ENCODE data around the gene MYO1H. TPM values are rescaled to one million over a fixed set of nuclear protein-coding genes. Genes with fewer than 3 reads are reported as not detected.

The MYO1H gene
- total and polyA plus RNA-seq, 2 experiments from 2014 or later = not detected

- no peak overlapping the region for H3K4me3 ChIP-seq
- ATAC-seq (no peak), DNase-seq (ENCODE audit: low spot score) (no peak)
- no peaks in the 10 kb centered on the region for H3K4me1 ChIP-seq (ENCODE audit: insufficient read depth)
- H3K4me2 ChIP-seq = no peak overlapping the region
- TF ChIP-seq EZH2phosphoT487 (IDR thresholded peaks at IDR 0.05; ENCODE audit: unreplicated experiment) = no peak
- no peak for TF ChIP-seq STAT1 (IDR thresholded peaks at IDR 0.05; ENCODE audit: unreplicated experiment)
- TF ChIP-seq REST (IDR thresholded peaks at IDR 0.05; ENCODE audit: unreplicated experiment) = no peak
- TF ChIP-seq ZNF114 (CRISPR knock-in tag; IDR thresholded peaks at IDR 0.05) = no peak
- TF ChIP-seq EZH2 (IDR thresholded peaks at IDR 0.05; ENCODE audit: low read depth, unreplicated experiment) = no peak
- no peak for TF ChIP-seq CREB1 (CRISPR knock-in tag; IDR thresholded peaks at IDR 0.05; ENCODE audit: low read depth)
- TF ChIP-seq JUNB (IDR thresholded peaks at IDR 0.05; ENCODE audit: unreplicated experiment) = no peak
- TF ChIP-seq POLR2AphosphoS5 (IDR thresholded peaks at IDR 0.05; ENCODE audit: low read depth) = no peak
- TF ChIP-seq, protein P1, sequence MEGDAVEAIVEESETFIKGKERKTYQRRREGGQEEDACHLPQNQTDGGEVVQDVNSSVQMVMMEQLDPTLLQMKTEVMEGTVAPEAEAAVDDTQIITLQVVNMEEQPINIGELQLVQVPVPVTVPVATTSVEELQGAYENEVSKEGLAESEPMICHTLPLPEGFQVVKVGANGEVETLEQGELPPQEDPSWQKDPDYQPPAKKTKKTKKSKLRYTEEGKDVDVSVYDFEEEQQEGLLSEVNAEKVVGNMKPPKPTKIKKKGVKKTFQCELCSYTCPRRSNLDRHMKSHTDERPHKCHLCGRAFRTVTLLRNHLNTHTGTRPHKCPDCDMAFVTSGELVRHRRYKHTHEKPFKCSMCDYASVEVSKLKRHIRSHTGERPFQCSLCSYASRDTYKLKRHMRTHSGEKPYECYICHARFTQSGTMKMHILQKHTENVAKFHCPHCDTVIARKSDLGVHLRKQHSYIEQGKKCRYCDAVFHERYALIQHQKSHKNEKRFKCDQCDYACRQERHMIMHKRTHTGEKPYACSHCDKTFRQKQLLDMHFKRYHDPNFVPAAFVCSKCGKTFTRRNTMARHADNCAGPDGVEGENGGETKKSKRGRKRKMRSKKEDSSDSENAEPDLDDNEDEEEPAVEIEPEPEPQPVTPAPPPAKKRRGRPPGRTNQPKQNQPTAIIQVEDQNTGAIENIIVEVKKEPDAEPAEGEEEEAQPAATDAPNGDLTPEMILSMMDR (conservative IDR thresholded peaks at IDR 0.05; ENCODE audit: low read depth in 2 of 2) = no peak
- TF ChIP-seq, protein P2, sequence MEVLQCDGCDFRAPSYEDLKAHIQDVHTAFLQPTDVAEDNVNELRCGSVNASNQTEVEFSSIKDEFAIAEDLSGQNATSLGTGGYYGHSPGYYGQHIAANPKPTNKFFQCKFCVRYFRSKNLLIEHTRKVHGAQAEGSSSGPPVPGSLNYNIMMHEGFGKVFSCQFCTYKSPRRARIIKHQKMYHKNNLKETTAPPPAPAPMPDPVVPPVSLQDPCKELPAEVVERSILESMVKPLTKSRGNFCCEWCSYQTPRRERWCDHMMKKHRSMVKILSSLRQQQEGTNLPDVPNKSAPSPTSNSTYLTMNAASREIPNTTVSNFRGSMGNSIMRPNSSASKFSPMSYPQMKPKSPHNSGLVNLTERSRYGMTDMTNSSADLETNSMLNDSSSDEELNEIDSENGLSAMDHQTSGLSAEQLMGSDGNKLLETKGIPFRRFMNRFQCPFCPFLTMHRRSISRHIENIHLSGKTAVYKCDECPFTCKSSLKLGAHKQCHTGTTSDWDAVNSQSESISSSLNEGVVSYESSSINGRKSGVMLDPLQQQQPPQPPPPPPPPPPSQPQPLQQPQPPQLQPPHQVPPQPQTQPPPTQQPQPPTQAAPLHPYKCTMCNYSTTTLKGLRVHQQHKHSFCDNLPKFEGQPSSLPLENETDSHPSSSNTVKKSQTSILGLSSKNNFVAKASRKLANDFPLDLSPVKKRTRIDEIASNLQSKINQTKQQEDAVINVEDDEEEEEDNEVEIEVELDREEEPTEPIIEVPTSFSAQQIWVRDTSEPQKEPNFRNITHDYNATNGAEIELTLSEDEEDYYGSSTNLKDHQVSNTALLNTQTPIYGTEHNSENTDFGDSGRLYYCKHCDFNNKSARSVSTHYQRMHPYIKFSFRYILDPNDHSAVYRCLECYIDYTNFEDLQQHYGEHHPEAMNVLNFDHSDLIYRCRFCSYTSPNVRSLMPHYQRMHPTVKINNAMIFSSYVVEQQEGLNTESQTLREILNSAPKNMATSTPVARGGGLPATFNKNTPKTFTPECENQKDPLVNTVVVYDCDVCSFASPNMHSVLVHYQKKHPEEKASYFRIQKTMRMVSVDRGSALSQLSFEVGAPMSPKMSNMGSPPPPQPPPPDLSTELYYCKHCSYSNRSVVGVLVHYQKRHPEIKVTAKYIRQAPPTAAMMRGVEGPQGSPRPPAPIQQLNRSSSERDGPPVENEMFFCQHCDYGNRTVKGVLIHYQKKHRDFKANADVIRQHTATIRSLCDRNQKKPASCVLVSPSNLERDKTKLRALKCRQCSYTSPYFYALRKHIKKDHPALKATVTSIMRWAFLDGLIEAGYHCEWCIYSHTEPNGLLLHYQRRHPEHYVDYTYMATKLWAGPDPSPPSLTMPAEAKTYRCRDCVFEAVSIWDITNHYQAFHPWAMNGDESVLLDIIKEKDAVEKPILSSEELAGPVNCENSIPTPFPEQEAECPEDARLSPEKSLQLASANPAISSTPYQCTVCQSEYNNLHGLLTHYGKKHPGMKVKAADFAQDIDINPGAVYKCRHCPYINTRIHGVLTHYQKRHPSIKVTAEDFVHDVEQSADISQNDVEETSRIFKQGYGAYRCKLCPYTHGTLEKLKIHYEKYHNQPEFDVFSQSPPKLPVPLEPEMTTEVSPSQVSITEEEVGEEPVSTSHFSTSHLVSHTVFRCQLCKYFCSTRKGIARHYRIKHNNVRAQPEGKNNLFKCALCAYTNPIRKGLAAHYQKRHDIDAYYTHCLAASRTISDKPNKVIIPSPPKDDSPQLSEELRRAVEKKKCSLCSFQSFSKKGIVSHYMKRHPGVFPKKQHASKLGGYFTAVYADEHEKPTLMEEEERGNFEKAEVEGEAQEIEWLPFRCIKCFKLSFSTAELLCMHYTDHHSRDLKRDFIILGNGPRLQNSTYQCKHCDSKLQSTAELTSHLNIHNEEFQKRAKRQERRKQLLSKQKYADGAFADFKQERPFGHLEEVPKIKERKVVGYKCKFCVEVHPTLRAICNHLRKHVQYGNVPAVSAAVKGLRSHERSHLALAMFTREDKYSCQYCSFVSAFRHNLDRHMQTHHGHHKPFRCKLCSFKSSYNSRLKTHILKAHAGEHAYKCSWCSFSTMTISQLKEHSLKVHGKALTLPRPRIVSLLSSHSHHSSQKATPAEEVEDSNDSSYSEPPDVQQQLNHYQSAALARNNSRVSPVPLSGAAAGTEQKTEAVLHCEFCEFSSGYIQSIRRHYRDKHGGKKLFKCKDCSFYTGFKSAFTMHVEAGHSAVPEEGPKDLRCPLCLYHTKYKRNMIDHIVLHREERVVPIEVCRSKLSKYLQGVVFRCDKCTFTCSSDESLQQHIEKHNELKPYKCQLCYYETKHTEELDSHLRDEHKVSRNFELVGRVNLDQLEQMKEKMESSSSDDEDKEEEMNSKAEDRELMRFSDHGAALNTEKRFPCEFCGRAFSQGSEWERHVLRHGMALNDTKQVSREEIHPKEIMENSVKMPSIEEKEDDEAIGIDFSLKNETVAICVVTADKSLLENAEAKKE (CRISPR knock-in tag; IDR thresholded peaks at IDR 0.05) = no peak
- TF ChIP-seq ZNF331 (CRISPR knock-in tag; IDR thresholded peaks at IDR 0.05; ENCODE audit: low read depth) = no peak
- TF ChIP-seq NANOG (IDR thresholded peaks at IDR 0.05; ENCODE audit: borderline replicate concordance) = no peak
- no peak for TF ChIP-seq ETS1 (IDR thresholded peaks at IDR 0.05)
- H2AFZ ChIP-seq = no peak overlapping the region
- no peaks in the 10 kb centered on the region for H3K4me1 Mint-ChIP-seq
- H4K20me1 ChIP-seq (replicated peaks; ENCODE audit: insufficient read depth) = no peaks in the 10 kb centered on the region
- no peak overlapping the region for H3K27ac Mint-ChIP-seq
- H3K27me3 ChIP-seq (ENCODE audit: insufficient read depth) = no peaks in the 10 kb centered on the region
- no peaks in the 10 kb centered on the region for H3F3A ChIP-seq (replicated peaks; ENCODE audit: low read depth)
- no peak overlapping the region for H3K4me3 Mint-ChIP-seq
- no peaks in the 10 kb centered on the region for H3K79me2 ChIP-seq (replicated peaks; ENCODE audit: insufficient read depth)
- H3K27ac ChIP-seq (ENCODE audit: low read depth) = no peak overlapping the region
- H3K36me3 ChIP-seq (ENCODE audit: insufficient read depth) = peaks cover 21% of the 10 kb centered on the region
- peaks cover 73% of the 10 kb centered on the region for H3K36me3 Mint-ChIP-seq (ENCODE audit: low read depth)
- peaks cover 2% of the 10 kb centered on the region for H3K27me3 Mint-ChIP-seq (ENCODE audit: insufficient read depth, low read depth, poor library complexity)
- peaks cover 12% of the 10 kb centered on the region for H3K9me3 Mint-ChIP-seq
- no peaks in the 10 kb centered on the region for H3K9me2 ChIP-seq (ENCODE audit: insufficient read depth)
Observed at GRCh38 chr12:109491671-109492070, 144.0 kb downstream of the MYO1H start.

Measured in GM23338 (cell line).